NCI-H1436 treated with DMSO at 0.1 percent for 48 hours (cell line): ENCODE results near the gene SLC8A1.

ENCODE experiments used
- DNase-seq: peaks from one replicate; lab custom pipeline; 2025; lab: John Stamatoyannopoulos, UW

Gene SLC8A1

GRCh38 chr2:40451918-40452605 lies at the start of gene SLC8A1:
SLC8A1 (minus strand) TSS chr2:40452090.
- no peak for DNase-seq

GRCh38 chr2:40499437-40499836 lies 47.5 kb upstream of the SLC8A1 start:
- DNase-seq: no peak

- no peak for DNase-seq
Measured at GRCh38 chr2:40497251-40497859, 45.5 kb upstream of the SLC8A1 start.

DNA sequence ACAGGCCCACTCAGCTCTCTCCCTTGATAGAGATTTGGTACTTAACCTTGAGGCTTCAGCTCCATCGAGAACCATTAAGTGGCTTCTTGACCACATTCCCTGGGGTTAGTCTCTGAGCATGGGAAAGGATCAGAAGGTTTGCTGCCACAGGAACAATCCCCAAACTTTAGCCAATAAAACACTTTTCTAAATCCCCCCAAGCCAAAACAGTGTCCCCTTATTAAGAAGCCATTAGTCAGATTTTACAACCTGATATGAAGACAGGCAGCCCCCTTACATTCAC lies 37.7 kb upstream of the SLC8A1 start:
- DNase-seq: no peak

DNA sequence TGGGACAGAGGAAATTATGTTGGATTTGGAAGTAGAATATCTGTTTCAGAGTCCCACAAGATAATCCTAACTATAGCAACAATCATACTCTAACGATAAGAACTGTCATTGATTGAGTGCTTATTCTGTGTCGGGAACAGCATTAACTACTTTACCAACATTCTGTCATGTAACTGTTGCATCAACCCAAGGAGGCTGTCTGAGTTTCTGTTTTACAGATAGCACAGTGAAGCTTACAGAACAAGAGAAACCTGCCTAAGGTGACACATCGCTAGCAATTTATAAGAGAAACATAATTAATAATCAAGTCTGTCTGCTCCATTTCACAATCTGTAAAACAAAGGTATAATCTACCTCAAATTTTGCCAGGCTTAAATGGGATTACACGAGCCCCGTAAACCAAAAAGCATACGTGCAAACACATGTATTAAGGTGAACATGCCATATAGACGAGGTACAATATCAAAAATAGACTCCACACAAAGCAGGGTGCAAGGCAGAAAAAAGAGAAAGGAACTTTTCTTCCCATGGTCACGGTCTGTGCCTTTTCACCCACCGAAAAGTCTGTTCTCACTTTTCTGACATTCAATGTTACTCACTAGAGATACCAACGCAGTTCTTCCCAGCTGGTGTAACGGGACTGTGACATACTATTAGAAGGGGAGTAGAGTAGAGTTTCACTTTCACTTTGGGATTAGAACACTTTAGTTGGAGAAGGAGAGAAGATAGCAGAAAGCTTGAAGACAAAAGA lies 37.2 kb upstream of the SLC8A1 start:
- no peak for DNase-seq

GRCh38 chr2:40488101-40488601 lies 36.3 kb upstream of the SLC8A1 start:
- DNase-seq: no peak

- DNase-seq: no peak
Measured at GRCh38 chr2:40487602-40488001, 35.7 kb upstream of the SLC8A1 start.

- no peak for DNase-seq
Measured at GRCh38 chr2:40485854-40486253, 34.0 kb upstream of the SLC8A1 start.

DNA sequence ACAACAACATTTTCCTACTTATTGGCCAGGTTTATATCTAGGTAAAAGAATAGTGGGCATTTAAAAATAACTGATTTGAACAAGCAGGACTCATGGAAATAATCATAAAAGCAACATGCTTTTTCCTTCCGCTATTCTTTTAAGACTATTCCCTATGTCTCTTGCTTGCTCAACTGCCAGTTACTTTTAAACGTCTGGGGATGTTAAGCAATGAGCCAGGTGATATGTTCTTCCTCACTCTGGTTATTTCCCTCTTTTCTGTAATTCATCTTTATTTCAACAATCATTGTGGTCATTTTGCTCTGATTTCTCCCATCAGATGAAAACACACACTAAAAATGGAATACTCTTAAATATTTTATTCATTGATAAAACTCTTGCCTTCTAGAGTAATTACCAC lies 33.4 kb upstream of the SLC8A1 start:
- DNase-seq: no peak

DNA sequence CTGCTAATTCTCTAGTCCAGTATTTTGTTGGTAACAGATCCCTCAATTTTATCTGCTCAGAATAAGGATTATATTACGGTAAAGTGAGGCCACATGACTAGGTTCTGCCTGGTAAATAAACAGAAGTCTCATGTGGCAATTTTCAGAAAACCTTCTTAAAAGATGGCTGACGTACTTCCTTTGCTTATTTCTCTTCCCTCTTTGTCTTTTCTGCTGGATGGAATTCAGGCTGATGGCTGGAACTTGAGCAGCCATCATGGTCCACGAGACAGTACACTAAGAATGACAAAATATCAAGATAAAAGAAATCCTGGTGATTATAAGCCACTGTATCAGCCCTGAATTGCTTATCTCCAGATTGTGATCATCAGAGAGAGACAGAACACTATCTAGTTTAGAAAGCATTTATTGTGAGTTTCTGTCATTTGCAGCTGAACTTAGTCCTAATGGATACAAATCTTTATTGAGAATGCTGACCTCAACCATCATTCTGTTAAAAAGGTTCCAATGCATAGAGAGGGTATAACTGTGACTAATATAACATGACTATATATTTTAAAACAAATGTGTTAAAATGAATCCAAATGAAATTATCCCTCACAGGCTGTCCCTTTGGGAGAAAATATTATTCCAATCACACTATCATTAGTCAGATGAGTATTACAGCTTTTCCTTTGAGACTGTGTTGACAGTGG lies 31.8 kb upstream of the SLC8A1 start:
- DNase-seq: no peak

- DNase-seq: no peak
Measured at GRCh38 chr2:40480596-40480995, 28.7 kb upstream of the SLC8A1 start.

GRCh38 chr2:40480073-40480472 lies 28.2 kb upstream of the SLC8A1 start:
- no peak for DNase-seq

GRCh38 chr2:40477361-40477760 lies 25.5 kb upstream of the SLC8A1 start:
- DNase-seq: no peak

DNA sequence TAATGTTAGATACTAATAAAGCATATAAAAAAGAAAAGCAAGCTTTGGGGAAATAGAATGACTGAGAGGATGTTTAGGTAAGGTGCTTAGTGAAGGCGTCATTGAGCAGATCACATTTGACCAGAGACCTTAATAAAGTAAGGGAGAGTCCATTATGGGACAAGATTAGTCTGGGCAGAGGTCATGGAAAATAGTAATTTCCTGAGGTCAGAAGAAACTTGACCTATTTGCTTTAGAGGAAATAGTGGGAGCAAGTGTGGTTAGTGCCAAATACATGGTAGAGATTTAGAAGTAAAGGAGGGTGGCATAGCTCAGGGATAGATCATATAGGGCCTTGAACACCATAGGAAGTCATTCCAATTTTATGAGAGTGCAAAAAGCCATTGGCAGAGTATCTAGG lies 24.5 kb upstream of the SLC8A1 start:
- no peak for DNase-seq

DNA sequence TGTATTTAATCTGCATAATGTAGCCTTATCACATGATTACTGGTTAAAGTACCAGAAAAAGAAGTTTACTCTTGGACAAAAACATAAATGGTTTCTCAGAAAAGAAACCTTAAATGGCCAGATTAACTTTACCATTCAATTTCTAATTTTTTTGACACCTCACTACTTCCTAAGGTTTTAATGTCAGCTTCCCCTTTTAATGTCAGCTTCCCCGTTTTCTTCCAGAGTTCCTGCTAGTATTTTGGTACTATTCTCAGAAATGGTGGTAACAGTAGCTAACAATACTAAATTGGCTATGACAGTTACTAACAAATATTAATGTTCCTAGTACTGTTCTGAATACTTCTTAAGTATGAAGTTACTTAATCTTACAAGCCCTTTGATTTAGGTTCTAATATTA lies 22.4 kb upstream of the SLC8A1 start:
- no peak for DNase-seq

DNA sequence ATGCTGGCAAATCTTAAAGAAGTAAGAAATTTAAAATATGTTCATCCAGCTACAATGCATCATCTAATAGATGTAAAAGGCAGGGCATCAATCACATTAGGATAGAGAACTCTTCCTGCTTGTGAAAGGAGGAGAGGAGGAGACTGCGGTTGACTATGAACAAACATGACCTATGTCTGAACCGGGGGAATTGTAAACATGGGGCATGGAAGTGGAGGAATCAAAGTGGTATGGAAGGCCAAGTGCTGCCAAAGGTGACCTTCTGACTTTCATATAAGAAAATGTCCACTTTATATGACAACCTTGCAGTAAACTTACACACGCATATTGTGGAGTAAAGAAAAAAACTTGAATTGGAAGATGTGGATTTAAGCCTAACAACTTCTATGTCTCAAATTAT lies 20.0 kb upstream of the SLC8A1 start:
- no peak for DNase-seq

- no peak for DNase-seq
Measured at GRCh38 chr2:40470822-40471813, 19.2 kb upstream of the SLC8A1 start.

DNA sequence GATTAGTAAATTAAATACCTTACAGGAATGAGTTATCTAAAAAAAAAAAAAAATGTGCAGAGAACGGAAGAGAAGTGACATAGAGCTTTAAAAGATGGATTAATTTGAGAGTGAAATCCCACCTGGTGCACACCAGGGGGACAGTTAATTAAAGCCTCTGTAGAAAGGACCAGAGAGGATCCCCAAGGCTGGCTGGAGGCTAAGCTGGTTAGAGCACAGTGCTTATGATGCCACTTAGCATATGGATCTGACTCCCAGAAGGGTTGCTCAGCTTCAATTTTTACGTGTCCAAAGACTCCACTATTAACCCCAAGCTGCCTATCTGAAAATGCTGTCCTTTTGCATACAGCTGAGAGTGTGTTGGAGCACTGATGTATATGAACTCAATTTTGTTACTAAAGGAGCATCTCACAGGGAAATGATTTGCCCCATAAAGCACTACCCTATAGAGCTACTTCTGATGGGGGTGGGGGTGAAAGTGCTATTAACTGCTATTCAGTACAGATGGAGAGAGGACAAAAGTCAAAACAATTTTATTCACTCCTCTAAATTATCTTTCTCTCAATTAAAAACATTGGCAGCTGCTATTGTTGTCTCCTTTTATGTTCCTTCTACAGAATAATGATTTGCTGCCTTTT lies 15.2 kb upstream of the SLC8A1 start:
- no peak for DNase-seq

- no peak for DNase-seq
Measured at GRCh38 chr2:40466332-40466906, 14.5 kb upstream of the SLC8A1 start.

DNA sequence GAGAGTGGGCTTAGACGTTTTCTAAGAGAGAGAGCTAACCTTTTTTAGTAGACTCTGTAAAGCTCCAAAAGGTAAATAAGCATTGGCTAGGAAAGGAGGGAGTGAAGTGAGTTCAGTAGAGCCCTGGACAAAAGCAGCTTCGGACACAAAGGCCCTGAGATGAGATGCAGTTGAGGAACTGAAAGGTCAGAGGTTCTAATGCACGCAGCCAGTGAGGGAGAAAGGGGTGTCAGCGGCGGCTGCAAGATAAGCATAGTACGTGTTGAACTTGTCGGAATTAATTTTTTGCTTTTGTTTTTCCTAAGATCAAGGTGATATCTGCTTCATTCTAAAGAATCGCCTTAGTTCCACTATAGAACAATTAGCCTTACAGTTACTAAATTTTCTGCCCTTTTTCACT lies 11.2 kb upstream of the SLC8A1 start:
- DNase-seq: no peak
